Fibroblast of the aortic adventitia (primary cell): ENCODE results near the gene CACNA1B. TPM values are rescaled to one million over a fixed set of nuclear protein-coding genes. Genes with fewer than 3 reads are reported as not detected.

ENCODE experiments used
- DNase-seq: peaks from one replicate; pipeline ENCODE4 v3.0.0-alpha.2; 2010; ENCODE audit warnings: low read depth
- H3K4me3 ChIP-seq: 2 replicates; pipeline ENCODE4 v1.5.1; 2011; ENCODE audit warnings: low read depth, mild to moderate bottlenecking, control low read depth, low read length, moderate library complexity
- total RNA-seq: library from RNA; depleted of rRNA; stranded (reverse); fragments of >200 nt; gene quantifications from 2 replicates; pipeline ENCODE4 v1.2.3, GENCODE V29; 2012; ENCODE audit warnings: low replicate concordance
- TF ChIP-seq, protein P1 (sequence below): IDR thresholded peaks from 2 replicates; pipeline ENCODE4 v1.5.1; 2011; ENCODE audit warnings: mild to moderate bottlenecking, low read length, control low read depth, inconsistent platforms; ENCODE audit not compliant: insufficient read depth

CACNA1B gene
- total RNA-seq, 1 donor: under 0.01 TPM

DNA sequence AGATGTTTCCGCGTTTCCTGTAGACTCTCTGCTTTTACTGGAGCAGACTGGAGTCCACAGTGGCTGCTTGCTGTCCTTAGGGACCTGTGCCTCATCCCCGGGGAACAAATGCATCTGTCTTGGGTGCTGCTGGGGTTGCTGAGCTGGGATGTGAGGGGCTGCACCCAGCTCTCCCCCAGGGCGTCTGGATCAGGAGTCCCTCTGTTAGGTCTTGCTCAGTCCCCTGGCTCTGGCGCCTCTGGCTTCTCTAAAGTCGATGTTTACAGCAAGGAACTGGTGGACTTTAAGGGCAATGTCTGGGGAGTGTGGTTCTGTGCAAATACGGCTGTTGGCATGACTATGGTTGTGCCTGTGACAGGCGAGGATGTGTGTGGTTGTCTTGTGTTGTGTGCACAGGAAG lies 91.4 kb downstream of the CACNA1B start:
- TF ChIP-seq, protein P1, sequence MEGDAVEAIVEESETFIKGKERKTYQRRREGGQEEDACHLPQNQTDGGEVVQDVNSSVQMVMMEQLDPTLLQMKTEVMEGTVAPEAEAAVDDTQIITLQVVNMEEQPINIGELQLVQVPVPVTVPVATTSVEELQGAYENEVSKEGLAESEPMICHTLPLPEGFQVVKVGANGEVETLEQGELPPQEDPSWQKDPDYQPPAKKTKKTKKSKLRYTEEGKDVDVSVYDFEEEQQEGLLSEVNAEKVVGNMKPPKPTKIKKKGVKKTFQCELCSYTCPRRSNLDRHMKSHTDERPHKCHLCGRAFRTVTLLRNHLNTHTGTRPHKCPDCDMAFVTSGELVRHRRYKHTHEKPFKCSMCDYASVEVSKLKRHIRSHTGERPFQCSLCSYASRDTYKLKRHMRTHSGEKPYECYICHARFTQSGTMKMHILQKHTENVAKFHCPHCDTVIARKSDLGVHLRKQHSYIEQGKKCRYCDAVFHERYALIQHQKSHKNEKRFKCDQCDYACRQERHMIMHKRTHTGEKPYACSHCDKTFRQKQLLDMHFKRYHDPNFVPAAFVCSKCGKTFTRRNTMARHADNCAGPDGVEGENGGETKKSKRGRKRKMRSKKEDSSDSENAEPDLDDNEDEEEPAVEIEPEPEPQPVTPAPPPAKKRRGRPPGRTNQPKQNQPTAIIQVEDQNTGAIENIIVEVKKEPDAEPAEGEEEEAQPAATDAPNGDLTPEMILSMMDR: no peak
- H3K4me3 ChIP-seq: no peak overlapping the region
- no peak for DNase-seq

DNA sequence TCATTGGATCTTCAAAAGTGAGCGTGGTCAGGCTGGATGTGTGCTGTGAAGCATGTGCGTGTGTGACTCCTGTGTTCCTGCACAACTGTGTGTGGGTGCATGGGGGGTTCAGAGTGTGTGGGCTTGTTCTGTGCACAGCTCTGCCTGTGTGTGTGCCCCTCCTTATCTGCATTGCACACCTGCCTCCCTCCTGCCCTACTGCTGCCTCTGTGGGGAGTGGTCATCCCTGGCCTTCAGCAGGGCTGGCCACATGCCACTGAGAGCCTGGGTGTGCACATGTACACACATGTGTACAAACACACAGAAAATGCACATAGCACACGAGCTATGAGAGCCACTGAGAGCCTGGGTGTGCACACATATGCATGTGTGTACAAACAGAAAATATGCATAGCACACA lies 92.1 kb downstream of the CACNA1B start:
- H3K4me3 ChIP-seq: no peak overlapping the region
- DNase-seq: no peak
- TF ChIP-seq, protein P1: no peak

DNA sequence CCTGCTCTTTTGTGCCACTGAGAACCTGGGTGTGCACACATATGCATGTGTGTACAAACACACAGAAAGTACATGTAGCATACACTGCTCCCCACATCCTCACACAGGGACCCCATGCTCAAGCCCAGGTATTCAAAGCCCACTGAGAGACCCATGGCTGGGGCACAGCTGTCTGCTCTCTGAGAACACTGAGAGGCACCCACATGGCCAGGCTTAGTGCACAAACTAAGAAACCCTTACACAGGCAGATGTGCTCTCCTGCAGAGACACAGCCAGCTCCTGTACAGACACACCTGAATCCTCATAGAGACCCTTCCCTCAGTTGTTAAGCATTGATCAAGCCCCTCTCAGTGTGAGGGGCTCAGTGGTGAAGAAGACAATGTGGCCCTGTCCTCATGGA lies 92.5 kb downstream of the CACNA1B start:
- TF ChIP-seq, protein P1: no peak
- no peak overlapping the region for H3K4me3 ChIP-seq
- no peak for DNase-seq

DNA sequence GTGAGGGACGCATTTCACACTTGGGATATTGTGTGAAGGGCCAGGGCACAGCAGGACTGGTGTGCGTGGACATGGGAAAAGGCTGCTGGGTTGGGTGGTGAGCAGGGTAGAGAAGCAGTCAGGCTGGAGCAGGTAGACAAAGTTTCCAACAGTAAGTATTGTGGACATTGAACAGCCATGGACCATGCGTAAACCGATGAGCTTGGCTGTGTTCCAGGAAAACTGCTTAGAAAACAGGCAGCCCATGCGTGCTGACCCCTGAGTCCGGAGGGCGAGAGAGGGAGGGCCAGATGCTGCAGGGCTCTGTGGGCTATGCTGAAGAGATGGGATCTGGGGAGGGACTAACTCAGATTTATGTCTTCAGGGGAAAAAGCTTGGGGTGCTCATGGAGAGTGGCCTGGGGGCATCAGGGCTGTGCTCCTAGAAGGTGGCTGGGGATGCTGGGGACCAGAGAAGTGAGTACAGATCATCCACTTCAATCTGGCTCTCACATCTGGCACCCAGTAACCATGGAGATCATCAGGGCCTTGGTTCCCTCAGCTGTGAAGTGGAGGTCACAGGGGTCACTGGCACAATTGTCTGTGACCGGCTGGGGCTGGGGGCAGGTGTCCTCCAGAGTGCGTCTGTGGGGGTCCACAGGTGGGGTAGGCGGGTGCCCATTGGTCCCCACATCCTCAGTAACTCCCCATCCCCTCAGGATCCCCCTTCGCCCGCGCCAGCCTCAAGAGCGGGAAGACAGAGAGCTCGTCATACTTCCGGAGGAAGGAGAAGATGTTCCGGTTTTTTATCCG lies 93.3 kb downstream of the CACNA1B start:
- no peak for DNase-seq
- TF ChIP-seq, protein P1: no peak
- H3K4me3 ChIP-seq: no peak overlapping the region

DNA sequence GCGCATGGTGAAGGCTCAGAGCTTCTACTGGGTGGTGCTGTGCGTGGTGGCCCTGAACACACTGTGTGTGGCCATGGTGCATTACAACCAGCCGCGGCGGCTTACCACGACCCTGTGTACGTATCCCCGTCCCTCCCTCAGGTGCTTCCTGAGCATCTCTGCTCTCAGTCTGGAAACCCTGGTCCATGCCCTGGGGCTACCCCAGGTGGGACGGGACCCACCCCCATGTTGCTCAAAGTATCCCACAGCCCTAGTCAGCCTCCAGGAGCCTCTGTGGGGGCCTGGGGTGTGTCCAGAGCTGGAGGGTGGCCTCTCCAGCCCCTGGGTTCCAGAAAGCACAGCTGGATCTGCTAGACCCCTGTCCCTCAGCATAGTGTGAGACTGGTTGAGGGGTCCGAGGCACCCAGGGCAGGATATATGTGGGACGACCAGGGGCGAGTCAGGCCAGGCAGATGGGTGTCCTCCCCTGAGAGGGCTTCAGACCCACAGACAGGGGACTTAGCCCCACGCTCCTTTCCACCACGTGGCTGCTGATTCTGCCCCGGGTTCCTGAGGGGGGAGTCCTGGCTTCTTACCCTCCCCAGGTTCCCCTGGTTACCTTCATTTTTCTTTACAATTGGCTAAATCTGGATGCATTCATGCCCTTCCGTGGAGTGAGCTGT lies 94.0 kb downstream of the CACNA1B start:
- DNase-seq: no peak
- TF ChIP-seq, protein P1: no peak
- no peak overlapping the region for H3K4me3 ChIP-seq

DNA sequence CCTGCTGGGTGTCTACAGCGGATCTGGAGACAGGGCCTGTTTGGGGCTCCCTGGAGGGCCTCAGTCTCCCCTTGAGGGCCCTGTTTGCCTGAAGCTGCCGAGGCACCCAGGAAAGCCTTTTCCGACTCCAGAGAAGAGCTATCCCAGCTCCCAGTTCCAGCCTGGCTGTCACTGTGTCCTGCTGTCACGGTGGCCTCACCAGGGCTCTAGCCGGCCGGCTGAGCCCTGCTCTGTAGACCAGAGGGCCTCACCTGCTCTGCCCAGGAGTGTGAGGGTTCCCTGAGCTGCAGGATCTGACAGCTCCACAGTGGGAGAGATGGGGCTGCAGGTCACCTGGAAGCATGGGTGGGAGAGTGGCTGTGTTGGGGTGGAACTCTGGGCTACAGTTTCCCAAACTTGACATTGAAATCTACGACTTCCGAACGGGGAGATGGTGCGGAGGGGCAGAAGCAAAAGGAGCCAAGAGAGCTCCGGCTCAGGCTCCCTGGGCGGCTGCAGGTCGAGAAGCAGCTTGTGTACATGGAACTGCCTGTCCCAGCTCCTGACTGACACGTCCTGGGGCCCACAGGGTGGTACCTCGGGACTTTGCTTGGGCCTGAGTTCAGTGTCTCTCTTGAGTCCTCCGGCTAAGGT lies 94.9 kb downstream of the CACNA1B start:
- H3K4me3 ChIP-seq: no peak overlapping the region
- no peak for DNase-seq
- TF ChIP-seq, protein P1: no peak
